Peyer's patch (tissue), 4 donors: ENCODE measurements around the gene TIMP2.

Experiments used
- CTCF ChIP-seq, 6 experiments: fragments of 450-650 bp in 4 of 6; fragments of 200-600 bp in 2 of 6; sonication (generic) in 1 of 6; IDR thresholded peaks; one replicate each; pipeline ENCODE4 v1.5.1; 2017 to 2019; ENCODE audit warnings: antibody characterized with exemption in 6 of 6, mild to moderate bottlenecking in 3 of 6, moderate library complexity in 1 of 6
- POLR2A ChIP-seq, 2 donors: fragments of 450-650 bp; IDR thresholded peaks; one replicate each; pipeline ENCODE4 v1.5.1; 2017; ENCODE audit warnings: antibody characterized with exemption in 2 of 2, mild to moderate bottlenecking in 2 of 2, moderate library complexity in 2 of 2

GRCh38 chr17:78972507-78973105 is 47.4 kb upstream of the TIMP2 start:
- TF ChIP-seq CTCF (IDR thresholded peaks at IDR 0.05) (no peak), POLR2A (IDR thresholded peaks at IDR 0.05) (no peak)
